ENCODE results near the gene ATXN7L2.
A peak's percentile ranks its signal among the peaks of the same experiment; 100 is the strongest.

Gene ATXN7L2

DNA sequence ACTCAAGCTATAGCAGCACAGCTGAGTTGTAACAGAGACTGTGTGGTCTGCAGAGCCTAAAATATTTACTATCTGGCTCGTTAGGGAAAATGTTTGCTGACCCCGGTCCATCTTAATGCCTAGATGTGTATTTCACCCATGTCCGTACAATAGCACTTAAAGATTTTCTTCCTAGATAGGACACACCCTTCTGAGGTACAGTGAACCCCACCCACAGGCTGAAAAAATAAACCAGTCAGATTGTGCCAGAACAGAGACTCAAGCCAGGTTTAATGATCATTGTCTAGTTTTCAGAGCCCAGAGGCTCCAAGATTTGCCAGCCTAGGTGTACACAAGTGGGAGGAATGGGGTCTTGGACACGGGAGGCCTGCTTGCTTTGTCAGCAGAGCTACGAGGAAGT lies 20.2 kb downstream of the ATXN7L2 start:
- H3K23ac ChIP-seq (ENCODE audit: low read length in 2 of 2), result no peak overlapping the region
- H3K9ac ChIP-seq (ENCODE audit: low read length), result no peak overlapping the region
- H3K14ac ChIP-seq (ENCODE audit: low read length in 2 of 2), result no peak overlapping the region
- H2AK5ac ChIP-seq (ENCODE audit: low read length, severe bottlenecking), result no peak overlapping the region
- H3K18ac ChIP-seq (ENCODE audit: low read depth in 1 of 2, low read length in 2 of 2), result no peak overlapping the region
- DNase-seq, result no peak
- H2AFZ ChIP-seq (ENCODE audit: low read depth, low read length), result no peak overlapping the region
- no peaks in the 10 kb centered on the region for H3K9me3 ChIP-seq (ENCODE audit: control insufficient read depth, low read length)
- no peak overlapping the region for H3K27ac ChIP-seq (ENCODE audit: low read length, poor library complexity, severe bottlenecking)
- H3K27me3 ChIP-seq (ENCODE audit: control insufficient read depth in 1 of 2, insufficient read depth in 1 of 2, low read length in 2 of 2), result peaks cover 0 to 20% of the 10 kb centered on the region in 2 experiments
- H2BK120ac ChIP-seq (ENCODE audit: low read depth, low read length), result no peak overlapping the region
- H2BK12ac ChIP-seq (ENCODE audit: low read length in 2 of 2), result no peak overlapping the region
- no peak overlapping the region for H4K8ac ChIP-seq (ENCODE audit: low read length)
- peaks cover 0 to 14% of the 10 kb centered on the region in 2 experiments for H3K36me3 ChIP-seq (ENCODE audit: control insufficient read depth in 1 of 2, insufficient read depth in 2 of 2, low read depth in 1 of 2, low read length in 2 of 2)
- H2BK5ac ChIP-seq (ENCODE audit: low read depth, low read length, poor library complexity, severe bottlenecking), result no peak overlapping the region
- H3K4me2 ChIP-seq (ENCODE audit: low read length, poor library complexity, severe bottlenecking), result no peak overlapping the region
- peaks cover 24% of the 10 kb centered on the region for H3K4me1 ChIP-seq (ENCODE audit: control insufficient read depth, insufficient read depth, low read depth, low read length)
- 85% methylated on average over 4 of the region's 5 CpGs for WGBS
- H4K91ac ChIP-seq (ENCODE audit: low read length), result no peak overlapping the region
- H3K4ac ChIP-seq (ENCODE audit: low read depth in 1 of 2, low read length in 2 of 2), result no peak overlapping the region
- no peak overlapping the region for H3K4me3 ChIP-seq (ENCODE audit: insufficient read depth in 1 of 2, low read depth in 1 of 2, low read length in 2 of 2)
- H3K79me1 ChIP-seq (replicated peaks; ENCODE audit: low read length, poor library complexity, severe bottlenecking), result peaks cover 2% of the 10 kb centered on the region
- H2BK15ac ChIP-seq (ENCODE audit: low read depth, poor library complexity, severe bottlenecking), result no peak overlapping the region

GRCh38 chr1:109504974-109505373 lies 21.3 kb downstream of the ATXN7L2 start:
- Histone ChIP-seq H3K4me3 (ENCODE audit: insufficient read depth in 1 of 2, low read depth in 1 of 2, low read length in 2 of 2) (no peak overlapping the region), H2BK5ac (ENCODE audit: low read depth, low read length, poor library complexity, severe bottlenecking) (no peak overlapping the region), H3K4me2 (ENCODE audit: low read length, poor library complexity, severe bottlenecking) (no peak overlapping the region), H3K36me3 (ENCODE audit: control insufficient read depth in 1 of 2, insufficient read depth in 2 of 2, low read depth in 1 of 2, low read length in 2 of 2) (peaks cover 0 to 12% of the 10 kb centered on the region in 2 experiments), H3K27ac (ENCODE audit: low read length, poor library complexity, severe bottlenecking) (no peak overlapping the region), H3K27me3 (ENCODE audit: control insufficient read depth in 1 of 2, insufficient read depth in 1 of 2, low read length in 2 of 2) (peaks cover 0 to 24% of the 10 kb centered on the region in 2 experiments), H4K8ac (ENCODE audit: low read length) (no peak overlapping the region), H2BK120ac (ENCODE audit: low read depth, low read length) (no peak overlapping the region), H3K4me1 (ENCODE audit: control insufficient read depth, insufficient read depth, low read depth, low read length) (peaks cover 23% of the 10 kb centered on the region), H3K4ac (ENCODE audit: low read depth in 1 of 2, low read length in 2 of 2) (no peak overlapping the region), H3K79me1 (replicated peaks; ENCODE audit: low read length, poor library complexity, severe bottlenecking) (peaks cover 2% of the 10 kb centered on the region), H3K18ac (ENCODE audit: low read depth in 1 of 2, low read length in 2 of 2) (no peak overlapping the region), H3K9ac (ENCODE audit: low read length) (no peak overlapping the region), H3K23ac (ENCODE audit: low read length in 2 of 2) (no peak overlapping the region), H2BK12ac (ENCODE audit: low read length in 2 of 2) (no peak overlapping the region), H3K9me3 (ENCODE audit: control insufficient read depth, low read length) (no peaks in the 10 kb centered on the region), H3K14ac (ENCODE audit: low read length in 2 of 2) (no peak overlapping the region), H2AK5ac (ENCODE audit: low read length, severe bottlenecking) (no peak overlapping the region), H2AFZ (ENCODE audit: low read depth, low read length) (no peak overlapping the region), H2BK15ac (ENCODE audit: low read depth, poor library complexity, severe bottlenecking) (no peak overlapping the region), H4K91ac (ENCODE audit: low read length) (no peak overlapping the region)
- no peak for DNase-seq
- no CpG with 5 or more reads among the region's 1 CpG for WGBS

DNA sequence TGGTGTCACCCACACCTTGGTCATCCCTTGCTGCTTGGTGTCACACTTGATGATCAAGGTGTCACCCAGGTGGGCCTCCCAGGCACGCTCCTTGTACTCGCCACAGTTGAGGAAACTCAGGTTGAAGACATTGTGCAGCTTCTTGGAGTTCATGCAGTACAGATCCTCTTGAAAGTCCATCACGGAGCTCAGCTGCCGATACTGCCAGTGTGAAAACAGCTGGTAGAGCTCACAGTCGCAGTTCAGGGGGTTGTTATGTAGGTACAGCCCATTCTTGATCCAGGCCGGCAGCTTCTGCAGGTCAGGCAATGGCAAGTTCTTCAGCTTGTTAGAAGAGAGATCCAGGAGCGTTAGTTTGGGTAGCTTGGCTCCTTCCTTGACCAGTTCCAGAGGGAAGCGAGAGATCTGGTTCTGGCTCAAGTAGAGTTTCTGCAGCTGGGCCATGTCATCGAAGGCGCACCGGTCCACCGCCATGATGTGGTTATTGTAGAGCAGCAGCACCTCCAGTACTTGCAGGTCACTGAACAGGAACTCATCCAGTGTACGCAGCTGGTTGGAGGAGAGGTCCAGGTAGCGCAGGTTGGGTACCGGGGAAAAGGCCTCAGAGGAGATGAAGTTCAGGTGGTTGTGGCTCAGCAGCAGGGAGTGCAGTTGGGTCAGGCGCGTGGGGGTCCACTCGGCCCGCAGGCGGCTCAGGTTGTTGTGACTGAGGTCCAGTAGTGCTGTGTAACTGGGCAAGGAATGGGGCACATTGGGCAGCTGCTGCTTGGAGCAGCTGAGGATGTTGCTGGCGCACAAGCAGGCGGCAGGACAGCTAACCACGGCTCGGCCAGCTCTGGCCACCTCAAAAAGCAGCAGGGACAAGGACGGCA lies 24.5 kb downstream of the ATXN7L2 start:
- Histone ChIP-seq H2AFZ (ENCODE audit: low read depth, low read length) (no peak overlapping the region), H3K4me1 (ENCODE audit: control insufficient read depth, insufficient read depth, low read depth, low read length) (peaks cover 10% of the 10 kb centered on the region), H2BK12ac (ENCODE audit: low read length in 2 of 2) (no peak overlapping the region), H3K18ac (ENCODE audit: low read depth in 1 of 2, low read length in 2 of 2) (no peak overlapping the region), H3K23ac (ENCODE audit: low read length in 2 of 2) (no peak overlapping the region), H3K9me3 (ENCODE audit: control insufficient read depth, low read length) (no peaks in the 10 kb centered on the region), H3K27ac (ENCODE audit: low read length, poor library complexity, severe bottlenecking) (no peak overlapping the region), H2BK5ac (ENCODE audit: low read depth, low read length, poor library complexity, severe bottlenecking) (no peak overlapping the region), H4K91ac (ENCODE audit: low read length) (peak overlapping the region; percentile 18), H3K36me3 (ENCODE audit: control insufficient read depth in 1 of 2, insufficient read depth in 2 of 2, low read depth in 1 of 2, low read length in 2 of 2) (no peaks in the 10 kb centered on the region), H2AK5ac (ENCODE audit: low read length, severe bottlenecking) (no peak overlapping the region), H2BK120ac (ENCODE audit: low read depth, low read length) (no peak overlapping the region), H3K4me3 (ENCODE audit: insufficient read depth in 1 of 2, low read depth in 1 of 2, low read length in 2 of 2) (peak overlapping the region in 1 of 2 experiments; percentile 88), H3K14ac (ENCODE audit: low read length in 2 of 2) (no peak overlapping the region), H3K4me2 (ENCODE audit: low read length, poor library complexity, severe bottlenecking) (no peak overlapping the region), H3K27me3 (ENCODE audit: control insufficient read depth in 1 of 2, insufficient read depth in 1 of 2, low read length in 2 of 2) (peaks cover 16 to 45% of the 10 kb centered on the region in 2 experiments), H2BK15ac (ENCODE audit: low read depth, poor library complexity, severe bottlenecking) (no peak overlapping the region), H3K9ac (ENCODE audit: low read length) (no peak overlapping the region), H4K8ac (ENCODE audit: low read length) (no peak overlapping the region), H3K79me1 (replicated peaks; ENCODE audit: low read length, poor library complexity, severe bottlenecking) (no peaks in the 10 kb centered on the region), H3K4ac (ENCODE audit: low read depth in 1 of 2, low read length in 2 of 2) (no peak overlapping the region)
- 92% methylated on average over 24 of the region's 25 CpGs for WGBS
- no peak for DNase-seq

GRCh38 chr1:109508873-109509175 lies 25.1 kb downstream of the ATXN7L2 start:
- Histone ChIP-seq H3K4ac (ENCODE audit: low read depth in 1 of 2, low read length in 2 of 2) (no peak overlapping the region), H3K36me3 (ENCODE audit: control insufficient read depth in 1 of 2, insufficient read depth in 2 of 2, low read depth in 1 of 2, low read length in 2 of 2) (no peaks in the 10 kb centered on the region), H2BK12ac (ENCODE audit: low read length in 2 of 2) (no peak overlapping the region), H3K4me3 (ENCODE audit: insufficient read depth in 1 of 2, low read depth in 1 of 2, low read length in 2 of 2) (peak overlapping the region; percentile 75 to 88), H4K8ac (ENCODE audit: low read length) (no peak overlapping the region), H2BK5ac (ENCODE audit: low read depth, low read length, poor library complexity, severe bottlenecking) (no peak overlapping the region), H3K4me2 (ENCODE audit: low read length, poor library complexity, severe bottlenecking) (peak overlapping the region; percentile 93), H3K18ac (ENCODE audit: low read depth in 1 of 2, low read length in 2 of 2) (no peak overlapping the region), H3K9me3 (ENCODE audit: control insufficient read depth, low read length) (no peaks in the 10 kb centered on the region), H3K9ac (ENCODE audit: low read length) (peak overlapping the region; percentile 67), H3K27ac (ENCODE audit: low read length, poor library complexity, severe bottlenecking) (no peak overlapping the region), H3K79me1 (replicated peaks; ENCODE audit: low read length, poor library complexity, severe bottlenecking) (no peaks in the 10 kb centered on the region), H2AFZ (ENCODE audit: low read depth, low read length) (peak overlapping the region; percentile 86), H3K14ac (ENCODE audit: low read length in 2 of 2) (no peak overlapping the region), H2BK120ac (ENCODE audit: low read depth, low read length) (no peak overlapping the region), H2AK5ac (ENCODE audit: low read length, severe bottlenecking) (no peak overlapping the region), H2BK15ac (ENCODE audit: low read depth, poor library complexity, severe bottlenecking) (no peak overlapping the region), H3K23ac (ENCODE audit: low read length in 2 of 2) (no peak overlapping the region), H3K27me3 (ENCODE audit: control insufficient read depth in 1 of 2, insufficient read depth in 1 of 2, low read length in 2 of 2) (peaks cover 18 to 45% of the 10 kb centered on the region in 2 experiments), H4K91ac (ENCODE audit: low read length) (peak overlapping the region; percentile 18), H3K4me1 (ENCODE audit: control insufficient read depth, insufficient read depth, low read depth, low read length) (peaks cover 10% of the 10 kb centered on the region)
- no peak for DNase-seq
- 71% methylated on average over 2 of the region's 7 CpGs for WGBS

Data from mesenchymal stem cell (in vitro differentiated cells and primary cell).